Stimulated activated CD4-positive, alpha-beta T cell treated with anti-CD3 and anti-CD28 coated beads, Interleukin-1b, Interleukin-23, amount 100 ng/mL, for 1 hour (primary cell): ENCODE results near the gene RIMBP2.

Source experiments
- DNase-seq, 2 donors: peaks; one replicate each; pipeline ENCODE4 v3.0.0-alpha.2; 2020; ENCODE audit warnings: low read depth in 2 of 2

RIMBP2 gene

DNA sequence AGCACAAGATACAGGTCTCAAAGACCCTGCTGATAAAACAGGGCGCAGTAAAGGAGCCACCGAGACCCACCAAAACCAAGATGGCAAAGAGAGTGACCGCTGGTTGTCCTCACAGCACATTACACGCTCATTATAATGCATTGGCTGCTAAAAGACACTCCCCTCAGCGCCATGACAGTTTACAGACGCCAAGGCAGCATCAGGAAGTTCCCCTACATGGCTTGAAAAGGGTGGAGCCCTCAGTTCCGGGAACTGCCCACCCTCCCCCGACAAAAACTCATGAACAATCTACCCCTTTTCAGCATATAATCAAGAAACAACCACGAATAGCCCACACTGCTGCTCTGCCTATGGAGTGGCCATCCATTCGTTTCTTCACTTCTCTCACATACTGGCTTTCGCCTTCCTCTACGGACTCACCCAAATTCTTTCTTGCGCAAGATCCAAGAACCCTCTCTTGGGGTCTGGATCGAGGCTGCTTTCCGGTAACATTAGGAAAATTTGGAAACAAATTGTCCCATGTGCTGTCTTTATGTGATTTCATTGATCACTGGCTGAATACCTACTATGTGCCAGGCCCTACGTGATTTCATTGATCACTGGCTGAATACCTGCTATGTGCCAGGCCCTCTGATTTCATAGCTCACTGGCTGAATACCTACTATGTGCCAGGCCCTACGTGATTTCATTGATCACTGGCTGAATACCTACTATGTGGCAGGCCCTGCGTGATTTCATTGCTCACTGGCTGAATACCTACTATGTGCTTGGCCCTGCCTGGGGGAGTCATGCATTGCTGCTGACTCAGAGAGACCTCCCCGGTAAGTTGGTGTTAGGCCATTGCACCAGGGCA is 252.1 kb downstream of the RIMBP2 start:
- DNase-seq, result no peak

DNA sequence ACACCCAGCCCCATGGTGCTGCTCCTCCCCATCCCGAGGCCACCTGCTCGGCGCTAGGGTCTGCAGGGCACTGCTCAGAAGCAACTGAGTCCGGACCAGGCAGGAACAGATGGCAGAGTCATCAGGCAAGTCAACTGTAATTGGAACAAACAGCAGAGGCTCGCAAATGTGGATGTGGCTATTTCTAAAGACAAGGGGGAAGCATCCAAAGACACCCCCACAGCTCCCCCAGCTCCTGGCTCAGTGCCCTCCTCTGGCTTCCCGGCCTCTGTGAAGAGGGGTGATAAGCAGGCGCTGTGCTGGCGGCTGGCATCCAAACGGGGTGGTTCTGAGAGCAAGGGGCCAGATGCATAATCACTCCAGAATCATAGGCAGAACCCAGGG is 252.8 kb downstream of the RIMBP2 start:
- DNase-seq, result no peak

DNA sequence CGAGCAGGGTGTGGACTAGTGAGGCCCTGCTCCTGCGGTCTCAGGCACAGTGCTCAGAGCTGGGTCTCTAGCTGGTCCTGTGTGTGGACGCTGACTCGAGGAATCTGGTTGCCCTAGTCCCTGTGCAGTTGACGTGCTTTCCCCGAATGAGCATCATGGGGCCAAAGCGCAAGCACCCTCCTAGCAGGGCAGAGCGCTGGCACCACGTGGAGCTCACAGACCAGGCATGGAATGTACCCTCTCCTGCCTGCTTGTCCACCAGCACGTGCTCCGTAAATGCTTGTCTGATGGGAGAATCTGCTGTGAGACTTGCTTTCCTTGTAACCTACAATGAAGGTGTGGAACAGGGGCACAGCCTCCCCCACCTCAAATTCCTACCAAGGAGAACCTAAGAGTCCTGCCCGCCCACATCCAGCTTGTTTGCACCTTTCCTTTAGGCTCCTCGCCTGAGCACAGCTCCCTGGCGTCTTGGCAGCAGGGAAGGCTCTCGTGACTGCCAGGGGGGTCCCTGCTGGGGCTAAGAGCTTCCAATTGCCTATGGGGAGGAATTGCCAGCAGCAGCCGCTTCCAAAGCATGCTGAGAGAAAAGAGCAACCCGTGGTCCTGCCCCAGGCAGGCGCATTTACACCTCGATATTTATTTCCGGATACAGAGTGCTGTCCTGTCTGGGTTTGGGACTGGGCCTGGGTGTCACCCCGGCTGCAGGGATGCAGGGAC is 253.4 kb downstream of the RIMBP2 start:
- no peak for DNase-seq

DNA sequence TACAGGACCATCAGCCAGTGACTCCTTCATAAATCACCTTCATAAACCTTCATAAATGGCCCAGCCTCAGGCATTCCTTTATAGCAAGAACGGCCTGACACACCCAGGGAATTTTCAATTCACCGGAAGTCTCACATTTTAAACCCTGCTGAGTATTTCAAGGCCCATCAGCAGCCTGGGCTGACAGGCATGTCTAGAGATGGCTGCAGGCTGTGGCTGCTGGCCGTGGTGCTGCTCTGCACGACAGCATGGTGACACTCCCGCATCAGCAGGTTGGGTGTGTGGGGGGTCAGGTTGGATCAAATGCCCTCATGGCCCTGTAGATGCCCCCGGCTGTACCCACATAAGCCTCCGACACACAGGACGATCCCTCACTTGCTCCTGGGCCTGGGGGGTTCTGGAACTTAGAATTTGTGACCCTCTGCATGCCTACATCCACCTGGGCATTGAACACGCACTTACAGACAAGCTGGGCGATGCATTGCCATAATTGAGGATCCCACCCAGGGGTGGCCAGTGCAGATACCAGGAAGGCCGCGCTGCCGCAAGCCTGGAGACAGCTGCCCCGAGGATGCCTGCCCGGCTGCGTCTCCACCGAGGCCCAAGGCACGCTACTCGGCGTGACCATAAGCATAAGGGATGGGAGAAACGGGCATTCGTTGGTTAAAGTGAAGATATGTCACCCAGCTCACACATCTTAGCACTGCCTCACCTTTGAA is 254.1 kb downstream of the RIMBP2 start:
- no peak for DNase-seq

DNA sequence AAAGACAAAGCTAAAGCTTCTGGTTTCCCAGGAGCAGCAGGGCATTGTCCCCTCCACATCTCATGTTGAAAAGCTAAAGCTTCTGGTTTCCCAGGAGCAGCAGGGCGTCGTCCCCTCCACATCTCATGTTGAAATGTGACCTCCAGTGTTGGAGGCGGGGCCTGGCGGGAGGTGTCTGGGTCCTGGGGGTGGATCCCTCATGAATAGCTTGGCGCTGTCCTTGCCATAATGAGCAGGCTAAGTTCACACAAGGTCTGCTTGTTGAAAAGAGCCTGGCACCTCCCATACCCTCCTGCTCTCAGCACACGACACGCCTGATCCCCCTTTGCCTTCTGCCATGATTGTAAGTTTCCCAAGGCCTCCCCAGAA is 254.7 kb downstream of the RIMBP2 start:
- DNase-seq, result no peak

DNA sequence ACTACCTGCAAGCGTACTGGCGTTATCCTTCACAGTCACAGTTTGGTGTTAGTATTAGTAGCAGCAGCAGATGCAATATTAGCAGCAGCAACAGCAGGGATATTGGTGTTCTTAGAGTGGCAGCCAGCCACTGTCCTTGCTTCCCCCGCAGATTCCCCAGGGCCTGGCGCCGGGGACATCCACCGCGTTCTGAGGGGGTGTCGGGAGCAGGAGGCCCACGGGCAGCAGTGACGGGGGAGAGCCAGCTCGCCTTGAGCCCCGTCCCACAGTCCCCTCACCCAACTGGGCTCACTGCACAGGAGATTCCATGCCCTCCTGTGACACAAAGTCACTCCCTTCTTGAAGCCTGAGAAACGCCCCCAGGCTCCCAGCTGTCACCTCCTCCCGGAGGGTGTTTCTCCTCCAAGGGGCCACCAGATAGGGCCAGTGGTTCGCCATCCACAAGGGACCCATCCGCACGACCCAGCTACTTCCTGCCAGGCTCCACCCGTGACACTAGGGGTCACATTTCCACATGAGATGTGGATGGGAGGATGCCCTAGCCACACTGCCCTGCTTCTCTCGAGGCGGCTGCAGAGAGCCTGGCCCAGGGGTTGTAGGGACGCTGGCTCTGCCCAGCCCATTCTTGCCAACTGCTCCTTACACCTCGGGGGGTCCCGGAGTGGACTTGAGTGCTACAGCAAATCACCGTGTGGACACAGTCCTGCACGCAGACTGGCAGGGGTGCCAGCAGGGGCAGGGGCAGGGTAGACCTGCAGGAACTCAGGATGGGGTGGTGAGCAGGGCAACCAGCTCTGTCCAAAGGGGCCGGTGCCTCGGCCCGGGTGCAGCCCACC is 255.3 kb downstream of the RIMBP2 start:
- DNase-seq, result no peak

DNA sequence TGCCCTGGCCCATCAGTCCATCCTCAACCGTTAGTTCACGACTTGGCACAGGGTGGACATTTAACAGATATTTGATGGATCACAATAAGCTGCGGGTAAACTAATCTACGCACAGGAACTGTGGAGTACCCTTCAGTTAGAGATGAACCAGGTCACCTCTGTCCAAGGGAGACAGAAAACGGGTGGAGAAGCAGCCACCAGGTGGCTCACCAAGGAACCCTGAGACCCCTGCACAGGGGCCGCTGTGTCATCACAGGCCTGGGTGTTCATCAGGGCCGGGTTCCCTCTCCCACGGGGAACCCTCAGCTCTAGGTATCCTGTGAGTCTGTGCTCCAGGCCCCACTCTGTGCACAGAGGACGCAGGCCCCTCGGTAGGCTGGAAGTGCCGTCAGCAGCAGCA is 256.2 kb downstream of the RIMBP2 start:
- DNase-seq, result no peak

DNA sequence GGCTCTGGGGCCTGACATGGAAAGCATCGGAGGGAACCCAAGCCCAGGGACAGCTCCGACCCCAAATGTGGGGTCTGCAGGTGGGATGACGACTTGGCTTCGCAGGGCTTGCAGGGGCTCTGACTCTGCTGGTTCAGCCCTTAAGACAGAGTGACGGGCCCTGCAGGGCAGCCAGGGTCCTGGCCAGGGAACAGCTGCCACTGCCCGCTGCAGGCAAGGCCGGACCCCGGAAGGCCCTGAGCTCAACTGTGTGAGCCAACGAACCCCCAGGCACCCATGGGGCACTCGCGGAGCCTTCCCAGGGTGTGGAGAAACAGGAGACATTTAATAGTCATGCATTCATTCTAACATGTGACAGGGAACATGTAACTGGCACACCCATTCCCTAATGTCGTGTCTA is 257.8 kb downstream of the RIMBP2 start:
- DNase-seq, result no peak

DNA sequence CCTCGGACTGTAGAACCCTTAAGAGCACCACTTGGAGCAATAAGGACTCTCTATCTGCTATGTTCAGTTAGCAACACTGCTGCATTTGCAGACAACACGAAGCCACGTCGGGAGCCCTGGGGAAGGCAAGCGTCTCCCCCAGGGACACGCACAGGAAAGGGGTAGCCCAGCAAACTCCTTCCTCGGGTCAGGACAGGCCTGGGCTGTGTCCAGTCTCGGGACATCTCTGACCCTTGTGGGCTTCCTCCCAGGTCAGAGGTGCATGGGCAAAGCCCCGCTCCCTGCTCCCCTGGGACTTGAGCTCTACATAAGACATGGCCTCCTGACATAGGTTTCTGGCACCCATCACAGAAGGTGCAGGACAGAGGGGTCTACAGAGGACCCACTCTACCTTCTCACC is 258.9 kb downstream of the RIMBP2 start:
- no peak for DNase-seq

DNA sequence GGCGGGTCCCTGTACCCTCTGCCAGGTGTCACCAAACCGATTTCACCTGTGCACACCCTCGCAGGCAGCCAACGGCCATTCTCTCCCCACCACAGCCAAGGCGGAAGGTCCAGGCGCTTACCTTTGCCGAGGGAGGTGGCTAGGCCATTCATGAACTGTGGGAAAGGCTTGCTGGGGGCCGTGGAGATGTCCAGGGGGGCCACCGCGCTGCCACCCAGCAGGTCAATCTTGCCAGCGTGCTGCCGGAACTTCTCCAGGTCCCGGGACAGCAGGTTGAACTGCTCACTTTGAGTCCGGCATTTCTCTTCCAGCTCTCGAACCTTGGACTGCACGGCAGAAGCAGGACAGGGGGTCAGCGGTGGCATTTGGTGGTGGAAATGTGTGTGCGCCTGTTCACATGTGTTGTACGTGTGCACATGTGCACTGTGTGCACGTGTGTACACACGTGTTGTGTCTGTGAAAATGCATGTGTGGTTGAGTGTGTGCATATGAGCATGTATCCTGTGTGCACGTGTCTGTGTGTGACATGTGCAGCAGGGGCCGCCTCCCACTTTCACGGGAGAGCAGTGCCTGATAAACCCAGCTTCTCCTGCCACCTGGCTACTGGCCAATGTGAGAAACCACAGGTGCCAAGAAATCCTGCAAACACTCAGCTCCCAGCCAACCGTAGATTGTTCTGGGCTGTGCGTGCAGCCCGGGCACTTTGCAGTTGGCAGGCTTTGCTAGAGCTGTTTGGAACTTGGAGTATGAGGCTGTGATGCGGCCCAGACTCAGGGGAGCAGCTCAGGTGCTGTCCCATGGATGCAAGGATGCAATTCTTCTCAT is 259.5 kb downstream of the RIMBP2 start:
- no peak for DNase-seq

DNA sequence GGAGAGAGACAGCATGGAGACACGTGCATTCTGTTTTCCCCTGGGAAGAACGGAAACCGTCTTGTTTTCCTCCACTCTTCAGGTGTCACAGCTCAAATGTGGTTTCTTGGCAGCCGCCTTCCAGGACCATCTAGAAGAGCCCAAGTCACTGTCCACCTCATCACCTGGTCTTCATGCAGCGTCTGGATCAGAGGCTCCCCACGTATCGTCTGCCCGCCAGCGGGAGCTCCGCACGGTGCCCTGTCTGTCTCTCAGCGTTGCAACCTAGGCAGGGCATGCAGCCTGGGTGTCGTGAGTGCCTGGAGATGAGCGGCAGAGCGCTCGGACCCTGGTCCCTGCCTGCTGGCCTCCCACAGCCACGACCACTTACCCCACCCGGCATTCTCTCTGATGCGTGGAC is 260.9 kb downstream of the RIMBP2 start:
- no peak for DNase-seq

DNA sequence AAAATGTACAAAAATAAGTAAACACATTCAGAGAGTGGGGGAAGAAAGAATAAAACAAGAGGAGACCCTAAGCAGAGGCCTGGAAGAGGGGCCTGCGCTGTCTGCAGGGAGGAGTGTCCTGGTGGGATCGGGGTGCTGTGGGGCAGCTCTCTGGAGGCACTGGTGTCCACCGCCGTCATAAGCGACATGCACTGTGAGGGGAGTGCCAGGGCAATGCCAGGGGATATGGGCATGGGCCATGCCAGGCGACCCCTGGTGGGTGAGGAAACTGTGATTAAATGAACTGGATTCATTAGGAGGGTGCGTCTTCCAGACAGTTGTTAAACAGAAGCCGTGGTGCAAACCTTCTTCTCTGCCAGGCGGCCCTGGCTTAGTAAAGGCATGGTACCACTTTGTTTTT is 261.8 kb downstream of the RIMBP2 start:
- no peak for DNase-seq

DNA sequence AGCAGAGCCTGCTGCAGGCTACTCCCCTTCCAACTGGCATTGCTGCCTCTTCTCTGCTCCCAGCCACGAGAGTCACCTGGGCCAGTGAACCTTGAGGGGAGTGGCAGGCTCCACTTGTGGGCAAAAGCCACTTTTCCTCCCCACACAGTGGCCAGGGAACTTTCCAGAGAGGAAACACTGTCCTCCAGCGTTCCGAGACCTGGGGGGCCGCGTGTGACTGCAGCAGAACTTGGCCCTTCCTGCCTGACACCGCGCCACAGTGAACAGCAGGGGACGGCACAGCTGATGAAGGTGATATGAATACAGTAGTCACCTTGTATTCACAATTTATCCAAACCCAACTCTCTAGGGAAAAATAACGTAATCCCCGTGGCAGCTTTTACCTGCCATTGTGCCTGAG is 263.6 kb downstream of the RIMBP2 start:
- DNase-seq, result no peak

DNA sequence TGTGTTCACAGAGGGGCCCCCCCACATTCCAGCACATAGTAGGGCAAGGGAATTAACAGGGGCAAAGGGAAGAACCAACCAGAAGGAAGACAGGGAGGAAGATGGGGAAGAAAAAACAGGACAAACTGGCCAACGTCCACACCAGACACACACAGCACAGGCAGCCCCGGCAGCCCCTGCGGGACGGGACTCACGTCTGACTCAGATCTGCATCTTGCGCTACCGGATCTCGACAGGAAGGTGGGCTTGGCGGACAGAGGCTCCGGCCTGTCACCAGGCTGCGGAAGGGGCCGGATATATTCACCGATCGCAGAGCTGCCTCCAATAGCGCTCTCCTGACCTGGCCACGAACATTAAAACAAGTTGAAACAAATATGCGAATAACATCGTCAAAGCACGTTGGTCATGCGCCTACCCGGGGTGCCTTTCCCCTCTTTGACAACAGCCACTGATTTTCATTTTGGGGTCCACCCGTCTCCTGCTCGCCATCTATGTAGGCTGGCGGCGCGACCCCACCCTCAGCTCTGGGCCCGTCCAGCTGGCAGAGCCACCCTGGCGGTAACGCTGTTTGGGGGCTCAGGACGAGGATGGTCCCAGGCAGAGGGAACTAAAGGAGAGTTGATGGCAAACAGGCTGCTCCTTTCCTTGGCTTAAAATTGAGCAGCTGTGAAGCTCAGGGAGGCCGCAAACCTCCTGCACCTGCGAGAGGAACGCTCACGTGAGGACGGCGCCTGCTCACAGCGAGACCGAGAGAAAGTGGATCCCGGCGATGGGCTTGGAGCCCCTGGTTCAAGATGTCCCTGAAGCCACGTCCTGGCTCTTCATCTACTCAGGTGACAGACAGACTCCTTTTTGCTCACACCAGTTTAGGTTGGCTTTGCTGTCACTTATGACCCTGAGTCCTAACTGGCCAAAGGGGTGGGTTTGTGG is 264.8 kb downstream of the RIMBP2 start:
- no peak for DNase-seq

DNA sequence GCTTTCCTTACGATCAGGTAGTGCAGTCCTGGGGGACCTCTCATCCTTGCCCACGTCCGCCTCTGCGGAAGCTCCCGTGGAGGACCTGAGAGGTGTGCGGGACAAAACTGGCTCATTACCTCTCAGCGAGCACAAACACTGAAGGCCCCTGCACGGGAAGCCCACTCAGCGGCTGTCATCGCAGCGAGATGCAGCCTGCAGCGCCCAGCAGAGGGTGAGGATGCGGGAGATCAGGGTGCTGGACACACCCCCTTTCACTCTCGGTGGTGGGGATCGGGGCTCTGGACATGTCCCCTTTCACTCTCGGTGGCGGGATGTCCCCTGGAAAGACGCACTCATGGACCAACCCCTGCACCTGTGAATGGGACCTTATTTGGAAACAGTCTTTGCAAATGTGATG is 266.8 kb downstream of the RIMBP2 start:
- DNase-seq, result no peak

DNA sequence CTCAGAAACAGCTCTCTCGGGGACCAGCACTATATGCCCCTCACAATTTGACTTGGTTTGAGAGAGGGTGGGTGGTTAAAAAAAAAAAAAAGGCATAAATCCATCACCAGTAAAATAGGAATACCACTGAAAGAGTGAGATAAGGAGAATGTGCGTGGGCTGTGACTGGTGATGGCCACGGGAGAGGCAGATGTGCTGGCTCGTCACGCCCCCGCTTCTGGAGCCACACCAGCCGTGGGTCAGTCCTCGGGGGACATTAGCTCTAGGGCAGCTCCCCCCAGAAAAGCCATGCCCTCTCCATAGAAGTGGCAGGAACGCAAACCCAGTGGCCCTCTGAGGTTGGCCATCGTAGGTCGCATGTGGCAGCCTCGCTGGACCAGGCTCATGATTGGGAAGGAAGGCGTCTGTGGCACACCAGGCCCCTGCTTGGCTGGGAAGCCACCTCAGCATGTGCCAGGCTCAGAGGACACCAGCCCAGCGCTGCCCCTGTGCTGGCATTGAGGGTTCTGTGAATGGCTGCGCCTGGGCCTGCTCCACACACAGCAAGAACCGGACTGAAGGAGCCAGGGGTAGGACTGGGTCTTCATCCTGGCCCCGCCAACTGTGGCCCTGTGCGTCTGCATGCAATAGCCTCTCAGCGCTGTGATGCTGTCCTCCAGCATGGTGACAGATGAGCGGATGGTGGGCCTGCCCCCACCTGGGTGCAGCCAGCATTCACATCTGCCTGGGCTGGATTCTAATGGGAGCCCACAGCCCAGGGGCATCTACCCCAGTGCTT is 267.9 kb downstream of the RIMBP2 start:
- no peak for DNase-seq

DNA sequence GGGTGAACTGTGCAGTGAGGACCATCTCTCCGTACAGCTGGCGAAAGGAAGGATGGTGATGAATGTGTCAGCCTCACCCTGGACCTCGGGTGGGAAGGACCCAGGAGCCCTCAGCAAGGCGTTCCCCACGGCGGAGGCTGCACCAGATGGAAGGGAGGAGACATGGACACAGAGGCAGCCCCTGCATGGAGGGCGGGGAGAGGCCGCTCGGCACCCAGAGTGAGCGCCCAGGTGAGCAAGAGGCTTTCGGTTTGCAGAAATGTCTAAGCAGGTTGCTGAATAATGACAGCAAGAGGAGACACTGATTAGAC is 268.5 kb downstream of the RIMBP2 start:
- no peak for DNase-seq

DNA sequence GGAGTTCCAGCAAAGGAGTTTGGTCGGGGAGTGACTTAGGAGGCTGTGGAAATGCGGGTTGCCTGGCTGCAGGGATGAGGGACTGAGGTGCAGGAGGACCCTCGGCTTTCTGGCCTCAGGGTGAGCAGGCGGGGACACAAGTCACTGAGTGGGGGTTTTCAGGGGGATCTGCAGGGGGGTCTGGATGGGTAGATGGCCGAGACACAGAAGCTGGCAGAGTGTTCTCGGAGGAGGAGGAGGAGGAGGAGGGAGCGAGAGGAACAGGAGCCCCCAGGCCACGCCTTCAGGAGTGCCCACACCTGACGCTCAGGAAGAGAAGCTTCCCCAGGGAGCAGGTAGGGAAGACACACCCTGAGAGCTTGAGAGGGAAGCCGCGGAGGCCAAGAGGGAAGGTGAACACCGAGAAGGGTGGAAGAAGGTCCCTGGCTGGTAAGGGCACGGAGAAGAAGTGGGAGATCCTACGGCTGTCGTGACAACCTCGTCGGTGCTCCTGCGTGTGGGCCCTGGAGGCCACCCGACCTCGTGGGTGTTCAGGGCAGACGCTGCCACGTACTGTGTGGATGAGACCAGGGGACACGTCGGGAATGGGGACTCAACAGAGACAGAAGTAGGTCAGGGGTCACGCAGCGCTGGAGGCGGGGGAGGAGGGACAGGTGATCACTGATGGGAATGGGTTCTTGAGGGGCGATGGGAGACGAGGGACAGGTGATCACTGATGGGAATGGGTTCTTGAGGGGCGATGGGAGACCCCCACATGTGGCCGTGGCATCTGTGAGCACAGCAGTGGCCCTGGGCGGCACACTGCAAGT is 269.0 kb downstream of the RIMBP2 start:
- no peak for DNase-seq
